Pulmonary artery endothelial cell (primary cell): Measurements from ENCODE around the gene COX15. TPM values are rescaled to one million over a fixed set of nuclear protein-coding genes. Genes with fewer than 3 reads are reported as not detected.
A peak's percentile ranks its signal among the peaks of the same experiment; 100 is the strongest.
"Not testable (repeated sequence)": the region's sequence is repeated elsewhere in the genome, so short reads cannot be mapped to it uniquely, and the experiment has no call there.

ENCODE experiments used
- DNase-seq: peaks from one replicate; pipeline ENCODE4 v3.0.0-alpha.2; 2011; ENCODE audit warnings: low read depth, low spot score
- total RNA-seq: library from RNA; depleted of rRNA; stranded (reverse); fragments of >200 nt; gene quantifications from 2 replicates; pipeline ENCODE4 v1.2.3, GENCODE V29; 2014

Gene COX15
- total RNA-seq, 1 donor from 2014 or later, result 40.4 TPM

DNA sequence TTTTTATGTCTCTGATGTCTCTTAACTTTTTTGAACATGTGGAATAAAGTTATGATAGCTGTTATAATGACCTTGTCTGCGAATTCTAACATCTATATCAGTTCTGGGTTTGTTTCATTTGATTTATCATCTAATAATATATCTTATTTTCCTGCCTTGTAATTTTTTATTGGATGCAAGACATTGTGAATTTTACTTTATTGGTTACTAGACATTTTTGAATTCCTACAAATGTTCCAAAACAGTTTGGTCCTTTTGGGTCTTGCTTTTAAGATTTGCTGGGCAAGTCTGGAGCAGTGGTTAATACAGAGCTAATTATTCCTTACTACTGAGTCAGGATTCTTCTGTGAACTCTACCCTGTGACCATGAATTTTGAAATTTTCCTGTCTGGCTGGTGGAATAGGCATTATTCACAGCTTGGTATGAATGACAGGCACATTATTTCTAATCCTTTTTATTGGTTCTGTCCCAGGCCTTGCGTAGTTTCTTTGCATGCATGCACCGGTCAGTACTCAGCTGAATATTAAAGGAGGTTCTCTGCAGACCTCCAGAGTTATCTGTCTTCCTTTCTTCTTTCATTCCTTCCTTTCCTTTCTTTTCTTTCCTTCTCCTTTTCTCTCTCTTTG, 9.1 kb upstream of the COX15 start:
- no peak for DNase-seq

DNA sequence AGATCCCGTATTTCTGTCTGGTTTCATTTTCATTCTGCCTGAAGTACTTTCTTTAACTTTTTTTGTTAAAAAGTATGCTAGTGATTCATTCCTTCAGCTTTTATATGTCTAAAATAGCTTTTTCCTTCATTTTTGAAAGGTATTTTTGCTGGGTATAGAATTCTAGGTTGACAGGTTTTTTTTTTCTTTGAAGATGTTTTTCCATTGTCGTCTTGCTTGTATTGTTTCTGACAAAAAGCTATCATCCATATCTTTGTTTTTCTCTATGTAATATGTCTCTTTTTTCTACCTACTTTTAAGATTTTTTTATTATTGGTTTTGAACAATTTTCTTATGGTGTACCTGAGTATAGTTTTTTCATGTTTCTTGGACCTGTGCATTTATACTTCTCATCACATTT, 8.3 kb upstream of the COX15 start:
- no peak for DNase-seq

DNA sequence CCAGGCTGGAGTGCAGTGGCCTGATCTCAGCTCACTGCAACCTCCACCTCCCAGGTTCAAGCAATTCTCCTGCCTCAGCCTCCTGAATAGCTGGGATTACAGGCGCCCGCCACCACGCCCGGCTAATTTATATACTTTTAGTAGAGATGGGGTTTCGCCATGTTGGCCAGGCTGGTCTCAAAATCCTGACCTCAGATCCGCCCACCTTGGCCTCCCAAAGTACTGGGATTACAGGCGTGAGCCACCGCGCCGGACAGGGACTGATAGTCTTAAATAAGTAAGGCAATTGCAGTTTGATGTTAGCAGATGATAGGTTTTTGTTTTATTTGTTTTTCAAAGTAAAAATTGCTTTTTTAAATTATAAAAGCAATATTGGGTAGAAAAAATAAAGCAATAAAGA, 2.2 kb upstream of the COX15 start:
- DNase-seq, result not testable (repeated sequence)

DNA sequence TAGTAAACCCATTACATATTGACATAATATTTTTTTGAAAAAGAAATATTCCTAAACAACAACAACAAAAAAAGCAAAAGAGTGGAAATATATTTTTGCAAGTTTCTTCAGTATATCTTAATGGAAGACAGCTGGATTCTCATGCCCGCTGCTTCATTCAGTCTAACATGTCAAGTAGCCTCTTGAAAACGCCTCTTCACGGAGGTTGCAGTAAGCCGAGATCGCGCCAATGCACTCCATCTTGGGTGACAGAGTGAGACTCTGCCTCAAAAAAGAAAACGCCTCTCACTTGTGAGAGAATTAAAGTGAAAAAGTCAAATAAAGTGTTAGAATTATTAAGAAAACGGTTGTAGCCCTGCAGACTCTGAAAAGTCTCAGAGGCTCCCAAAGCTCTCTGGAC, 1.4 kb upstream of the COX15 start:
- no peak for DNase-seq

DNA sequence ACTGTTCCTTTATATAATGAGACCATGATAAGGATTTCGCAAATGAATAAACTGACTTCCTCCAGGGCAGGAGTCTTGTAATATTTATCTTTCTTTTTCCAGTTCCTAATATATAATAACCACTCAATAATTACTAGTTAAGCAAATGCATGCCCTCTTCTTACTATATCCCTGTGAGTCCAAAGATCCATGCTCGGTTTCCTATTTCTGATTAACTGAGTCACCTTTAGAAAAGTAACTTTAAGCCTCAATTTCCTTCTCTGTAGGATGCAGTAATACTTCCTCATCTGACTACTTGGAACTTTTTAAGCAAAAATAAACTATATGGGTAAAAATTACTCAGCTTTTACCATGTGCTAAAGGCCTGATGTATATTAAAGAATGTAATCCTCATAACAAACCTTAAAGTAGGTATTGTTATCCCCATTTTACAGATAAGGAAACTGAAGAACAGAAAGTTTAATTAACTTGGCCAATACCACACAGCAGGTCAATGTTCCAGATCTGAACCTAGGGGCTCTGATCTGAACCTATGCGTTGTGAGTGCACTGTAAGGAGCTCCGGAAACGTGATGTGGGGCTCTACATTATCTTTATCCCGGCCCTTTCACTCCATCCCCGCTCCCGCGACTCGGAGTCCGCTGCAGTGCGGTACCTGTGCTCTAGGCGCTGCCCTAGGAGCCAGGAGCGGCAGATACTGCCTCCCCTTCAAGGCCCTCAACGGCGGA, 458 bp downstream of the COX15 start:
- DNase-seq, result no peak

DNA sequence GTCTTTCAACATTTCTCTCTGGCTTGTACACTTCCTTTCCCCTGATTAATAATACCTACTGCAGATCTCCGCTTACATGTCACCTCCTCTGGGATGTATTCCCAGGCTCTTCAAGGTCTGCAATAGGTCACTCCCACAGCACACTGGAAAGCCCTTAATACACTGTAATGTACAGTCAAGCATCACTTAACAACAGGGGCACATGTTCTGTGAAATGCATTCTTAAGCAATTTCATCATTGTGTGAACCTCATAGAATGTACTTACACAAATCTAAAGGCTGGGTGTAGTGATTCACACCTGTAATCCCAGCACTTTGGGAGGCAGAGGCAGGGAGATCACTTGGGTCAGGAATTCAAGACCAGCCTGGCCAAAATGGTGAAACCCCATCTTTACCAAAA, 1.9 kb downstream of the COX15 start:
- DNase-seq, result no peak

DNA sequence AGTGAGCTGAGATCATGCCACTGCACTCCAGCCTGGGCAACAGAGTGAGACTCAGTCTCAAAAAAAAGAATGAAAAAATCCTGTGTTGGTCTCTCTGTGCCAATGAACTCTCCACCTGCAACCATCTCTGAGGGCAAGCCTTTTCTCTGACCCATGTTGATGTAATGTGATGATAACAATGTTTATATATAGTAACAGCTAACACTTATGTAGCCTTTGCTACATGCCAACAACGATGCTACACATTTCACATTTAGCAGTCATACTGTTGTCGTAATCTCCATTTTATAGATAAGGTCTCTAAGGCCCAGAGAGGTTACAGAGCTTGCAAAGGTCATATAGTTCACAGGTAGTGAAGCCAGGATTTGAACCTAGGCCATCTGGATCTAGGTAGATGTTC, 11.5 kb downstream of the COX15 start:
- no peak for DNase-seq

DNA sequence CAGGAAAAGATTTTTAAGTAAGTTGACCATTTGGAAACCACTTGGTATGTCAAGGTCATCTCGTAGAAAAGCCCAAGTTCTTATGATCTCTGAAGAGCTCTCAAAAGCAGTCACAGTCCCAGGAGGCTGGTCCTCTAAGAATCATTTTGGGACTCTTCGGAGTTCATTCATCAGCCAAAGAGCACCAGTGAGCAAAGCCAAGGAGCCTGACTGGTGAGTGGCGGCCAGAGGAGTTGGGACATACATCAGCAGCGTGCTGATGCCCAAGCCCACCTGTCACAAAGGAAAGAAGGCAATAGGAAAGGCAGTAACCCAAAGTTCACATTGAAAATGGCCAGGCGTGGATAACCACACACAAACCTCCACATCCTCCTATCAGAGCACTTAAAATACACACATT, 17.5 kb downstream of the COX15 start:
- no peak for DNase-seq

DNA sequence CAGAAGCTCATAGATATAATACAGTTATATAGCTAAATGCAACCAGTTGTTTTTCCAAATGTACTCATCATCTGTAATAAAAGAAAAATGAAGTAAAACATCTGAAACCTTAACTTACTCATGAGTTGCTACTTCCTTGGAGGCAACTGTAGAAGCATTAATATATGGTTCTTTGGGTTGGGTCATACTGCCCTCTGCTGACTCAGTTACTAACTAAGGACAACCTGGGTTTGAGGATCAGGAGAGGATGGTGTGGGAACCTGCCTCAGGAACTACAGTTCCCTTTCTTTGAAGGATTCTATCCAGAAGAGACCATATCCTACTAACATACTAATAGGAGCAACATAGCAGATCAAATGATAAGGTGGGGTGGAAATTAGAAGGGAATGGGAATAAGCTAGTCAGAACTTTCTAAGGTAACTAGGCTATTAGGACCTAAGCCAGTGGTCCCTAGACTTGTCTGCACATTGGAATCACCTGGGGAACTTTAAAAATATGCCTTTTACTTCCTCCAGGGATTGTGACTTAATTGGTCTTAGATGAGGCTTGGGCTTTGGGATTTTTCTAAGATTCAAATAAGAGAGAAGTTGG, 20.7 kb downstream of the COX15 start:
- peak; percentile 13 for DNase-seq

DNA sequence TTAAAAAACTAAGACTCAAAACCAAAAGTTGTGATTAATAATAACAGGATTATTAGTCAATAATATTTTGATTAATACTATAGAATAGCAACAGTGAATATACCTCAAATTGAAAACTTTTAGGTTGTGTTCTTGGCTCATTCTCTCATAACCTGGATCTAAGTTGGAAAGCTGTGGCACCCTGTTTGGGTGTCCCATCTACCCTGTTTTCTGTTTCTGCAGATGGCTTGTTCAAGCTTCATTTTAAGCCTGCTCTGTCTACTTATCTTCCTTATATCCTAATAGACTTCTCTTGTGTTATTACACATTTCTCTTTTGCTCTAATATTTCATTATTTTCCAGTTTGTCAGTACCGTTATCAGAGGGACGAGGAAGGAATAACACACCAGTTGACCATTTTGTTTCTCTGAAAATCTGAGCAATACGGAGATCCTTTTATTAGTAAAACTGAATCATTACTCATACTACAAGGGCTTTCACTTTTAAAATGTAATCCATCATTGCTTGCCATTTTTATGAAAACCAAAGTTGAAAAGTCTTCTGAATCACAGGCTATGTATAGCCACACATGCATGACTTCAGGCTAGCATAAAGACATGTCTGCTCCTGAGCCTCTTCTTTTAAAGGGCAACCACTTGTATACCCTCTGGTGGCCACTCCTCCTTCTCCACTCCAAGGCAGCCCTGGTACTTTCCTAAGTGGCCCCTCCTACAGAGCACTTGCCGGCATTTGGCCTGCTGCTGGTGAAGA, 22.3 kb downstream of the COX15 start:
- DNase-seq, result no peak

DNA sequence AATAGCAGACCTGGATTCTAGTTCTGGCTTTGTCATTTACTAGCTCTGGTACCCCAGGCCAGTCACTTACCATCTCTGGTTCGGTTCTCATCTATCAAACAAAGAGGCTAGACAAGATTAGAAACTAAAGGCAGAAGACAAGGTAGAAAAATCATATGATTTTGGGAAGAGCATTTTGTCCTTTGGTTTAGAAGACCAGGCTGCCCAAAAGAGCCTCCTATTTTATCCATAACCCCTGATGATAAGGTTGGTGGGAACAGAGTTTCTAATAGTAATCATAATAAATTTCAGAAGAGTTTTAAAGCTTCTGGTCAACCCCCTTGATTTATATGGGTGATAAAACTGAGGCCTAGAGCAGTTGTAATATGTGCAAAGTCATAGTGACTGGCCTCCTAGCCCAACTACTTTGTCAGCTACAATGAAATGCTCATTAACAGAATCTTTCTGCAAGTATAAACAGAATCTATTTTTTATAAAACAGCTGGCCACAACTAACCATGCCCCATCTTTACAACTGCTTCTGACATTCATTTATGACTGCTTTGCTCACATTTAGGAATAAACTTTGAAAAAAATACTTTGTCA, 23.4 kb downstream of the COX15 start:
- DNase-seq, result no peak

DNA sequence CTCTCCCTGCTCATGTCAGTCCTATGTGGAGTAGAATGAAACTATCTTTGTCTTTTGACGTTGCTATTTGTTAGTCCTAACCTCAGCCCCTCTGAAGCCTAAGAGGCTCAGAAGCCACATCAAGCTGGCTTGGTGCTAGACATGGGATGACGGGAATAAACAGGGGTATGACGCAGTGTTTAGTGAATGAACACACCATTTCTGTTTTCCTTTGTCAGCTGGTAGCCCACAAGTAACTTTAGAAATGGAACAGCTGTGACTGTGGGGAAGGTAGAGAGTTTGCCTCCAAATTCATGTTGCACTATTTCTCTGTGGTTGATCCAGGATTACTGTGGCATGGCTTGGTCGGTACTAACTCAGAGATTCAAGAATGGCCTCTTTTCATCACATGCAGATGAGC, 31.3 kb downstream of the COX15 start:
- DNase-seq, result no peak

DNA sequence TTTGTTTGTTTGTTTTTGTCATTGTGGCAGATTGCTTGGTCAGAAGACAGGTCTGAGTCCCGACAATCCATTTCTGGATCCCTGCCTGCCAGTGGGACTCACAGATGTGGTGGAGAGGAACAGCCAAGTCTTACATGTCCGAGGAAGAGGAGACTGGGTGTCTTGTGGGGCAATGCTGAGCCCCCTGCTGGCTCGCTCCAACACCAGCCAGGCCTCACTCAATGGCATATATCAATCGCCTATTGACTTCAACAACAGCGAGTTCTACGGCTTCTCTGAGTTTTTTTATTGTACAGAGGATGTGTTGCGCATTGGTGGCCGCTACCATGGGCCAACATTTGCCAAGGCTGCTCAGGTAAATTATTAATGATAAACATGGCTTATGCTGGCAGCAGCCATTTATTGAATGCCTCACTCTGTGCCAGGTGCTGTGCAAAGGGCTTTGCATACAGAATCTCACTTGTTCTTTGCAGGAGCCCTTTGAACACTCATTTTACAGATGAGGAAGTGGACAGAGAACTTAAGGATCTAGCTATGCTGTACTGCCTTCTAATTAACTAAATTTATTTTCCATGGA, 33.3 kb downstream of the COX15 start:
- no peak for DNase-seq

DNA sequence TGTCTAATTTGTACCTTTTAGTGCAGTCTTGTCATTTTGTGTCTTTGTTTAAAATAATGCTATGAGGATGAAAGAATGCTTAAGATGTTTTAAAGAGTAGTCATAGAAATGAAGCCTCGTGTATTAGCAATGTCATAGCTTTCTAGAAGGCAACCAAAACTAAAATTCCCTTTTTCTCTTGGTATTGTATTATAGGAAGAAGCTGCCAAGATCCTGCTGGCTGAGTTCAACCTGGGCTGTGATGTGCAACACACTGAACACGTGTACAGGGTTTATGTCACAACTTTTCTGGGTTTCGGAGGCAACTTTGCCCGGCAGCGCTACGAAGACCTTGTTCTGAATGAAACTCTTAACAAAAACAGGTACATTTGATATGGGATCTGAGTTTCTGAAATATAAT, 36.2 kb downstream of the COX15 start:
- no peak for DNase-seq

DNA sequence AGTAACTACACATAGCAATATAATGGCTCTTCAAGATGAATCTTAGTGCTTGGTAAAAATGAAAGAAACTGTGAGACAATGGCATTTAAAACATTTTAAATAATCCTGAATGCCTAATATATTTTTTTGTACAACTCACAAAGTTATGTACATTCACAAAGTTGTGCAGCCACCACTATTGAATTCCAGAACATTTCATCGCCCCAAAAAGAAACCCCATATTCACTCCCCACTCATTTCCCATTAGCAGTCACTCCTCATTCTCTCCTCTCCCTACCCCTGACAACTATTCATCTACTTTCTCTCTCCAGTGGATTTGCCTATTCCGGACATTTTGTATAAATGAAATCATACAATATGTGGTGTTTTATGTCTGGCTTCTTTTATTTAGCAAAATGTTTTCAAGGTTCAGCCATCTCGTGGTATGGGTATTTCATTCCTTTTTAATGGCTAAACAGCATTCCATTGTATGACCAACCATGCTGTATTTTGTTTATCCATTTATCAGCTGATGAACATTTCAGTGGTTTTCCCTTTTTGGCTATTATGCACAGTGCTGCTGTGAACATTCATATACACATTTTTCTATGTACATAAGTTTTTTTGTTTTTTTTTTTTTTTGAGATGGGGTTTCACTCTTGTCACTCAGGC, 37.9 kb downstream of the COX15 start:
- no peak for DNase-seq

DNA sequence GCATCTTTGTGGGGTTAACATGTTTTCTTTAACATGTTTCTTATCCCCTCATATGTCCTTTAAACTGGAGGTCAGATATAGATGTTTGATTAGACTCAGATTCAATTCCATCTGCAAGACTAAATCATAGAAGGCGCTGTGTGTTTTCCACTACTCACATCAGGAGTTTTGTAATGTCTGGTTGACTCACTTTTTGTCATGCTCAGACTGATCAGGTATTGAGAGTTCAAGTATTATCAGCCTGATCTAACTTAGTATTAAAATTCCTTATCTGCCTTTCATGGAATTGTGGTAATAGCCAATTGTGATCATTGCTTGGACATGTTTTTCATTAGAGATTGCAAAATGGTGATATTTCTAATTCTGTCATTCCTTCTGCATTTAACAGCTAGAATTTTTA, 42.5 kb downstream of the COX15 start:
- DNase-seq, result no peak

DNA sequence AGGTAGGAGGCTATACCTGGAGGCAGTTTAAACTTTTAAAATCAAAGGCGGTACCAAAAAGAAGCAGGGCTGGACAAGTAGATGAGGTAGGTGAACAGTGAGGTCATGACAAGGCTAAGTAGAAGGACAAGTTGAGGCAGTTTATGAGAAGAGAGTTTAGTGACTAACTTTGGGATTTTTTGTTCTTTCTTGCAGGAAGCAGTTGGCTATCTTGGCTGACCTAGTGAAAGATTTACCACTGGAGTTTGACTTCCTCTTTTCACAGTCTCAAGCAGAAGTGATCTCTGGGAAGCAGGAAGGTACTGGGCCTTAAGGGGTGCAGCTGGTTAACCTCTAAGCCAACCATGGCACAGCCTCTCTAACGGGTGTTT, 46.3 kb downstream of the COX15 start:
- DNase-seq, result no peak

DNA sequence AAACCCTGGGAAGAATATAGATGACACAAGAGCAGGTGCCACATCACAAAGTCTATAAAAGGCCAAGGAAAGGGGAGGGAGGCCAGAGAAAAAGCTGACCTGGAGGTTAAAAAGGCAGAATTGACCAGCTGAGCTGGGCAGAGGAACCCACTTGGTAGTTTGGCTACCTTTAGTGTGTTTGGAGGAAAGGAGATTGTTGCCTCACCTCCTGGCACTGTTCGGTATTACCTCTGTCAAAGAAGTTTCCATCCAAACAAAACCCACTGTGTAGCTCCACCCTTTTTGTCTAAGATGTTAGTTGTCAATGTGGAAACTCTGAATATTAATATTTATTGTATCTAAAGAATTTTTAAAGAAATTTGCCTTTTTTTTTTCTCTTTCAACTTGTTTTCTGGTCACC, 49.2 kb downstream of the COX15 start:
- DNase-seq, result no peak
